GM19463 (cell line): ENCODE results near the gene OS9.
"Not testable (repeated sequence)": the region's sequence is repeated elsewhere in the genome, so short reads cannot be mapped to it uniquely, and the experiment has no call there.

Experiments used
- ATAC-seq: cut with Tn5 transposase; IDR thresholded peaks from one replicate; pipeline ENCODE4 v1.9.1; 2021; ENCODE audit warnings: mild to moderate bottlenecking, moderate library complexity; ENCODE audit not compliant: unreplicated experiment

OS9 gene

DNA sequence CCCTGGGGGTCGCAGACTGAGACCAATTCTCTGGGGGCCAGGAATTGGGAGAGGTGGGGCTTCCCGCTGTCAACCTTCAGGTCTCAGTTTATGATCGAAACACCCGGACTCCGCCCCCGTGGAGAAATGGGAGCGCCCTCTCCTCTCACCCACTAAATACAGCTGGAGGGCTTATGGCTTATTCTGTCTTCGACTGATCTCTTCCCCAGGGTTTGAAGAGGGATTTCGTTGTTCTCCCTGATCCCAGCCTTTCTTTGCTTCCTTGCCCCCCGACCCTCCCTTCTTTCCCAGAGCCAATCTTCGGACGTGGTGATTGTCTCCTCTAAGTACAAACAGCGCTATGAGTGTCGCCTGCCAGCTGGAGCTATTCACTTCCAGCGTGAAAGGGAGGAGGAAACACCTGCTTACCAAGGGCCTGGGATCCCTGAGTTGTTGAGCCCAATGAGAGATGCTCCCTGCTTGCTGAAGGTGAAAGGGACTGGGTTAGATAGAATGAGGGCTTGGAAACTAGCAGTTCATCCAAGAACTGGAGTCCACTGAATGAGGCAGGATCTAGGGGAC is 607 bp downstream of the OS9 start:
- no peak for ATAC-seq

DNA sequence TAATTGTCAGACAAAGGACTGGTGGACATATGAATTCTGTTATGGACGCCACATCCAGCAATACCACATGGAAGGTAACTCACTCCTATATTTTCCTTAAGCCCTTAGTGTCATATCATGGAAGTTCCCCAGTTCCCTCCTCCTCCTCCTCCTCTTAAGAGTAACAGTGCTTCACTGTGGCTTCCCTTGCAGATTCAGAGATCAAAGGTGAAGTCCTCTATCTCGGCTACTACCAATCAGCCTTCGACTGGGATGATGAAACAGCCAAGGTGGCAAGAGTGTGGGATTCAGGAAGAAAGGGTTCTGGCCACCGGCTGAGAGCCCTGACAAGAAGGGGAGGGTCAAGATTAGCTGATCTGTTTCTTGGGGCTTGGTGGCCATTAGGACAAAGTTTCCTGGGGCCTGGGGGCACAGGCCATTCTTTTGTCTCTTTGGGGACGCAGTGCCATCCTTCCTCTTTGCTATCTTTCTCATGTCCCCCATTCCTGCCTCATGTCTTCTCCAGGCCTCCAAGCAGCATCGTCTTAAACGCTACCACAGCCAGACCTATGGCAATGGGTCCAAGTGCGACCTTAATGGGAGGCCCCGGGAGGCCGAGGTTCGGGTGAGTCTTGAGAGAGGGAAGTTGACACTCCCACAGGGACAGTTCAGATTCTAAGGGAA is 2.0 kb downstream of the OS9 start:
- no peak for ATAC-seq

DNA sequence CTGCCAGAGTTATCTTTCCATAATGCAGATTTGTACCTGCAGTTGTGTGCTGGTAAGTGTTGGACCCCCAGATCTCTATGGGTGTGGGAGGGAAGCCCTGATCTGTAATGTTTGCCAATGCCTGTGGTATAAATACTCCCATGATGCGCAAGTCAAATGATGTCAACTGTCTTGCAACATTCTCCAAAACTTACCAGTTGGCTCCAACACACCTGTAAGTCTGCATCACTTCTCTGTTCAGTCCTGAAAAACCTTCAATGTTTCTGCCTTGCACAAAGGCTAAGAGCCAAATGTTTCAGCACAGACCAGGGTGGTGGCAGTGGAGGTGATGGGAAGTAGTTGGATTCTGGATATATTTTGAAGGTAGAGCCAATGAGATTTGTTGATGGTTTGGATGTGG is 3.1 kb downstream of the OS9 start:
- no peak for ATAC-seq

DNA sequence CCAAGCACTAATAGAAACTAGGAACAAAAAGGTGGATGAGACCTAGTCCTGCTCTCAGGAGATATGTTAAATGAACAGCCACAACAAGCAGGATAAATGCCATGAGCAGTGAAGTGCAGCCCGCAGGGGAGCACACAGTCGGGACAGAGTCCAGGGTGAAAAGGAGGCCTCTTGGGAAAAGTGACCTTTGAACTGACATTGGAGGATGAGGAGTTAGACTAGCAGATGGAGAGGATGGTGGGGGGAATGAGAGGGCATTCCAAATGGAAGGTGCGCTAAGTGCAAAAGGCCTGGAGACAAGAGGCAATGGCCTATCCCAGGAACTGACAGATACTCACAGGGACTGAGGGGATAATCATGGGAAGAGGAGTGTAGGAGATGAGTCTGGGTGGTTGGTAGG is 4.5 kb downstream of the OS9 start:
- ATAC-seq = no peak

DNA sequence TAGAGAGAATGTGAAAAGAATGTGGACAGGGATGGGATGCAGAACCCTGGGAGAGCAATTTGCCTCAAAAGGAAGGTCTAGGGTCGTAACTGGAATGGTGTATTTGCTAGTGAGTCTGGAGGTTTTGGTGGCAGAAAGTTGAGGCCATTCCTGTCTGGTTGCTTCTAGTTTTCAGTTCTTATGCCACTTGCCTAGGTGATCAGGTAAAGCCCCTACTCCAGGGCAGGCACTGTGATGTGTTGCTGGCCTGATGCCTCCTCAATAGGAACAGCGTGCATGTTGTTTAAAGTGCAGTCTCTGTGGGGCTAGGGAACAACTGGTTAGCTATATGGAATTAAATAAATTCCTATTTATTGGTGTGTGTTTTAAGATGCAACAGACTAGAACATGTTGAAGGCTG is 6.4 kb downstream of the OS9 start:
- no peak for ATAC-seq

DNA sequence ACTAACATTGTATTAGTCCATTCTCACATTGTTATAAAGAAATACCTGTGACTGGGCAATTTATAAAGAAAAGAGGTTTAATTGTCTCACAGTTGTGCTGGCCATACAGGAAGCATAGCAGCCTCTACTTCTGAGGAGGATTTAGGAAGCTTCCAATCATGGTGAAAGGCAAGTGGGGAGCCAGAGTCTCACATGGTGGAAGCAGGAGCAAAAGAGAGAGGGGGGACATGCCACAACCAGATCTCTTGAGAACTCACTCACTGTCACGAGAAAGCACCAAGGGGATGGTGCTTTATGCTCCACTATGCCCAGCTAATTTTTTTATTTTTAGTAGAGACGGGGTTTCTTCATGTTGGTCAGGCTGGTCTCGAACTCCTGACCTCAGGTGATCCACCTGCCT is 13.3 kb downstream of the OS9 start:
- ATAC-seq = no peak

DNA sequence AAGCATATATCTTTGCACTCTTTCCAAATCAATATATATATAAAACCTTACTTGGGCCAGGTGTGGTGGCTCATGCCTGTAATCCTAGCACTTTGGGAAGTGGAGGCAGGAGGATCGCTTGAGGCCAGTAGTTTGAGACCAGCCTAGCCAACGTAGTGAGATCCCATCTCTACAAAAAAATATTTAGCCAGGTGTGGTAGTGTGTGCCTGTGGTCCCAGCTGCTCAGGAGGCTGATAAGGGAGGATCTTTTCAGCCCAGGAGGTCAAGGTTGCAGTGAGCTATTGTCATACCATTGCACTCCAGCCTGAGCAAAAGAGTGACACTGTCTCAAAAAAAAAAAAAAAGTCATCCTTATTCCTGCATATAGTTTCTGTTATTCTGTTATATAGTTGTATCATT is 14.4 kb downstream of the OS9 start:
- no peak for ATAC-seq

DNA sequence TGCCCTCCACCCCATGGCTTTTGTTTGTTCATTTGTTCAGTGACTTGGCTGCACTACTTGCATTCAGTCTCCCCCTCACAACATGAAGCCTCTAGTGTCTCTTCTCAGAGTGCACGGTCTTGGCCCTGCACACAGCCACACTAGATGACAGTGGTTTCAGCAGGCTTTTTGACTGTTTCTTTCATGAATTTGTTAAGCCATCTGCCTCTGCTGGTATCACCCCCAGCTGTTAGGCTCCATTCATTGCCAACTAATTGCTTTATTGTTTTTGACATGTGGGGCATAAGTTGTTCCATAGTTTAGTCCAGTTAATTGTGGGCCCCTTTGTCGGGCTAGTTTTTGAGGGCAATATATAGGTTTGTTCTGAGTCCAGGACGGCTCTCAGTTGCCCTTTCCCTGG is 18.8 kb downstream of the OS9 start:
- ATAC-seq = no peak

DNA sequence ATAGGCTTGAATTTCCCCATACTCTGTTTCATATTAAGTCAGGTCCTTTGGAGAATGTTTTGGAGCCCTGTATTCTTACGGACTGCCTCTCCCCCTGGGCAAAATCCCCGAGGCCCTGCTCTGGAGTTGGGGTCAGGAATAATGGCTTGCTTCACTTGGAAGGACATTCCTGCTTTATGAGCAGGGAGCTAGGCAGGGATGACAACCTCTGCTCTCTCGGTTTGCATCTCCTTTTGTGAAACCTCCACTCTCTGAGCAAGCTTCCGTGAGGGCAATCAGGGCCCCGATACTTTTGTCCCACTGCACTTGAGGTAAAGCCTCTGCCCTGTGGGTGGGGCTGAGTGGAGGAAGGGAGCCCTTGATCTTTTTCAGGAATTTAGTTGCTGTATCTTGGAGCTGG is 19.3 kb downstream of the OS9 start:
- ATAC-seq = no peak

DNA sequence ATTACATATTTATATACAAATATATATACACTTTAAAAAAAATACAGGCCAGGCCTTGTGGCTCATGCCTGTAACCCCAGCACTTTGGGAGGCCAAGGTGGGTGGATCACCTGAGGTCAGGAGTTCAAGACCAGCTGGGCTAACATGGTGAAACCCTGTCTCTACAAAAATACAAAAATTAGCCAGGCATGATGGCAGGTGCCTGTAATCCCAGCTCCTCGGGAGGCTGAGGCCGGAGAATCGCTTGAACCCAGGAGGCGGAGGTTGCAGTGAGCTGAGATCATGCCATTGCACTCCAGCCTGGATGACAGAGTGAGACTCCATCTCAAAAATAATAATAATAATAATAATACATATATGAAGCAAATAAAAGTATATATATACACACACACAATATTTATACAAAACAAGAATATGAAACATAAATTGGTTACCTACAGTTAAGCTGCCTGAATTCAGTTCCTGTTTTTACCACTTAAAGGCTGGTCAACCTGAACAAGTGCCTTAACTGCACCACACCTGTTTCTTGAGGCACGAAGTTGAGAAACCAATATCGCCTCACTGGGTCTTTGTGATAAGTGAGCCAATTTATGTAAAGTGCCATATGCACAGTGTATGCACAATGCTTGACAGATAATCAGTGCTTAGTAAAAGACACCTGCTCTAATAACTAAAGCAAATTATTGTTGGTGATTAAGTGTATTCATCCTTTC is 21.3 kb downstream of the OS9 start:
- not testable (repeated sequence) for ATAC-seq

DNA sequence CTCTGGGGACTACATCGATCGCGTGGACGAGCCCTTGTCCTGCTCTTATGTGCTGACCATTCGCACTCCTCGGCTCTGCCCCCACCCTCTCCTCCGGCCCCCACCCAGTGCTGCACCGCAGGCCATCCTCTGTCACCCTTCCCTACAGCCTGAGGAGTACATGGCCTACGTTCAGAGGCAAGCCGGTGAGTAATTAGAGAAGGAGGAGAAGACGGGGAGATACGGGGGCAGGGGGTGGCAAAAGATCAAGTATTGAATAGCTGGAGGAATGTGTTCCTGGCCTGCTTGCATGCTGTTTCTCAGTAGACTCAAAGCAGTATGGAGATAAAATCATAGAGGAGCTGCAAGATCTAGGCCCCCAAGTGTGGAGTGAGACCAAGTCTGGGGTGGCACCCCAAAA is 21.9 kb downstream of the OS9 start:
- ATAC-seq = no peak

DNA sequence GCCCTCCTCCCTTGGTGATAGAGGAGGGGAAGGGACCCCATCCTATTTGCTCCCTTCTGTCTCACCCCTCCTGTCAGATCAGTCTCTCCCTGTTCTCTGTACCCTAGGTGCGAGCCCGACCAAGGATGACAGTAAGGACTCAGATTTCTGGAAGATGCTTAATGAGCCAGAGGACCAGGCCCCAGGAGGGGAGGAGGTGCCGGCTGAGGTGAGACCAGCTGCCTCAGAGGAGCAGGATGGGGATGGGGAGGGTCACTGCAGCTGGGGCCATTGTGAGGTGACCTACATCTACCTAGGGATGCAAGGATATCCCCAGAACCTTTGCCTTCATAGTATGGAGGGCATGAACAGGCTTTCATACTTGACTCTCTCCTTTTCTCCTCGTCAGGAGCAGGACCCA is 22.4 kb downstream of the OS9 start:
- no peak for ATAC-seq

DNA sequence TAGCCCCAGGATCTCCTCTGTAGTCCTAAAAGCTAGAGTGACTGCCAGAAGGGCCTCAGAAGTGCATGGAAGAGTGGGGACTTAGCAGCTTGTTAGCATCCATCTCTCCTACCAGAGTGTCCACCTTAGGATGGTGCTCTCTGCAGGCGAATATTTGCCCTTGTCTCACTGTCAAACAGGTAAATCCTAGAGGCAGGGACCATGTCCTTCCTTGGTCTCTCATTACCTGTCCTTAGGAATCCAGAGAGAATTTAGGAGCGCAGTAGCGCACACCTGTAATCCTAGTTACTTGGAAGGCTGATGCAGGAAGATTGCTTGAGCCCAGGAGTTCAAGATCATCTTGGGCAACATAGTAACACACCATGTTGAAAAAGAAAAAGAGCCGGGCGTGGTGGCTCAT is 23.2 kb downstream of the OS9 start:
- no peak for ATAC-seq

DNA sequence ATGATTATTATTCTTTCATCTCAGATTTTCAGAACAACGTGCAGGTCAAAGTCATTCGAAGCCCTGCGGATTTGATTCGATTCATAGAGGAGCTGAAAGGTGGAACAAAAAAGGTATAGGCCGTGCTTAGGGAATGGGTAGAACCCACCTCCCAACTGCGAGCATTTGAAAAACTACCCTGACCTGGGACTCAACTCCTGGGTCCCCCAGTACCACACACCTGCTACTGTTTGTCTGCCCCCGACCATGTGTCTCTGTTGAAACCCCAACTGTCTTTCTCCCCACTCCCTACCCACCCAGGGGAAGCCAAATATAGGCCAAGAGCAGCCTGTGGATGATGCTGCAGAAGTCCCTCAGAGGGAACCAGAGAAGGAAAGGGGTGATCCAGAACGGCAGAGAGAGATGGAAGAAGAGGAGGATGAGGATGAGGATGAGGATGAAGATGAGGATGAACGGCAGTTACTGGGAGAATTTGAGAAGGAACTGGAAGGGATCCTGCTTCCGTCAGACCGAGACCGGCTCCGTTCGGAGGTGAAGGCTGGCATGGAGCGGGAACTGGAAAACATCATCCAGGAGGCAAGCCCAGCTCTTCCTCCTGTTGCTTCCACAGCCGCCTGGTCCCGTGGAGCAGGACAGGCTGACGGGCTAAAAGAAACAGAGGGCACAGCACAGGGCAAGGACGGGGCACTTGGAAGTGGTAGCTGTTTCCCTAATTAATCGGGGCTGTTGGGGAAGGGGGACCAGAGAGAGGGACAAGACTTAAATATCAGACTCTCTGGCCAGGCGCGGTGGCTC is 24.1 kb downstream of the OS9 start:
- ATAC-seq = no peak

DNA sequence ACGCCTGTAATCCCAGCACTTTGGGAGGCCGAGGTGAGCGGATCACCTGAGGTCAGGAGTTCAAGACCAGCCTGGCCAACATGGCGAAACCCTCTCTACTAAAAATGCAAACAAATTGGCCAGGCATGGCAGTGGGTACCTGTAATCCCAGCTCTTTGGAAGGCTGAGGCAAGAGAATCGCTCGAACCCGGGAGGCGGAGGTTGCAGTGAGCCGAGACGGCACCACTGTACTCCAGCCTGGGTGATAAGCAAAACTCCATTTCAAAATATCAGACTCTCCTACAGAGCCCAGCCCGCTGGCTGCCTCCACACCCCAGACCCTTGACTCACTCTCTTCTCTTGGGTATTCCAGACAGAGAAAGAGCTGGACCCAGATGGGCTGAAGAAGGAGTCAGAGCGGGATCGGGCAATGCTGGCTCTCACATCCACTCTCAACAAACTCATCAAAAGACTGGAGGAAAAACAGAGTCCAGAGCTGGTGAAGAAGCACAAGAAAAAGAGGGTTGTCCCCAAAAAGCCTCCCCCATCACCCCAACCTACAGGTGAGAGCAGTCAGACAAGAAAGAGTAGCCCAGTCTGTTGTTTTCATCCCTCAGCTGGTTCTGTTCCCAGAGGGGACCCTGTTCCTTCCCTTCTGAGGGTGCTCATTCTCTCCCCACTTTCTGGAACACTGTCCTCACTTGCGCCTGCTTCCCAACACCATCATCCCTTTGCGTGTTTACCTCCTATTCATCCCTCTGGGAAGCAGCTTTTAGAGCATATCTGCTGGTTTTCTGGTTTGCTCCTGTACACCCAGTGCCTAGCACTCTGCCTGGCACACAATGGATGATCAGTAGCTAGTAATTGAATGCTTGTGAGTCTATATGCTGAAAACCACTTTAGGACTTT is 25.0 kb downstream of the OS9 start:
- no peak for ATAC-seq

DNA sequence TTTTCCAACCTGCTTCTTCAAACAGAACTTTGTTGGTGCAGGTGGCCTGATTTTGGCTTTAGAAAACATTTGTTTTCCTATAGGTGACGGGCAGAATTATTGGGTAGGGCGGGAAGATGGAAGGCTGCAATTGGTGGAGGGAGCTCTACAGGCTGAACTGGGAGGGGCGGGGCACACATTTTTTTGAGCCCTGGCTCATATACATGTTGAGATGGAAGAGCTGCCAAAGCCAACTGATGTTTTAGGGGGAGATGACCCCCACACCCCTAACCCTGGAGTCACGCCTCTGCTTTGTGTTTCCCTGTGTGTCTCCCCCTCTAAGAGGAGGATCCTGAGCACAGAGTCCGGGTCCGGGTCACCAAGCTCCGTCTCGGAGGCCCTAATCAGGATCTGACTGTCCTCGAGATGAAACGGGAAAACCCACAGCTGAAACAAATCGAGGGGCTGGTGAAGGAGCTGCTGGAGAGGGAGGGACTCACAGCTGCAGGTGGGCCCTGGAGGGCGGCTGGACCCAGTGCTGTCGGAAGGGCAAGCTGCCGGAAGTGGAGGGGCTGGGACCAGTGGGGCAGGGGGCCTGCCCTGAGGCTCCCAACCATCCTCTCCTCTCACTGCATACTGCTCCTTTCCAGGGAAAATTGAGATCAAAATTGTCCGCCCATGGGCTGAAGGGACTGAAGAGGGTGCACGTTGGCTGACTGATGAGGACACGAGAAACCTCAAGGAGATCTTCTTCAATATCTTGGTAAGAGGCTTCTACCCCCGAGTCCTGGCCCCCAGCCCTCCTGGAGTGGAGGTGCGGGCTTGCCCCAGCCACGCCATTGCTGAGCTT is 26.1 kb downstream of the OS9 start:
- no peak for ATAC-seq

DNA sequence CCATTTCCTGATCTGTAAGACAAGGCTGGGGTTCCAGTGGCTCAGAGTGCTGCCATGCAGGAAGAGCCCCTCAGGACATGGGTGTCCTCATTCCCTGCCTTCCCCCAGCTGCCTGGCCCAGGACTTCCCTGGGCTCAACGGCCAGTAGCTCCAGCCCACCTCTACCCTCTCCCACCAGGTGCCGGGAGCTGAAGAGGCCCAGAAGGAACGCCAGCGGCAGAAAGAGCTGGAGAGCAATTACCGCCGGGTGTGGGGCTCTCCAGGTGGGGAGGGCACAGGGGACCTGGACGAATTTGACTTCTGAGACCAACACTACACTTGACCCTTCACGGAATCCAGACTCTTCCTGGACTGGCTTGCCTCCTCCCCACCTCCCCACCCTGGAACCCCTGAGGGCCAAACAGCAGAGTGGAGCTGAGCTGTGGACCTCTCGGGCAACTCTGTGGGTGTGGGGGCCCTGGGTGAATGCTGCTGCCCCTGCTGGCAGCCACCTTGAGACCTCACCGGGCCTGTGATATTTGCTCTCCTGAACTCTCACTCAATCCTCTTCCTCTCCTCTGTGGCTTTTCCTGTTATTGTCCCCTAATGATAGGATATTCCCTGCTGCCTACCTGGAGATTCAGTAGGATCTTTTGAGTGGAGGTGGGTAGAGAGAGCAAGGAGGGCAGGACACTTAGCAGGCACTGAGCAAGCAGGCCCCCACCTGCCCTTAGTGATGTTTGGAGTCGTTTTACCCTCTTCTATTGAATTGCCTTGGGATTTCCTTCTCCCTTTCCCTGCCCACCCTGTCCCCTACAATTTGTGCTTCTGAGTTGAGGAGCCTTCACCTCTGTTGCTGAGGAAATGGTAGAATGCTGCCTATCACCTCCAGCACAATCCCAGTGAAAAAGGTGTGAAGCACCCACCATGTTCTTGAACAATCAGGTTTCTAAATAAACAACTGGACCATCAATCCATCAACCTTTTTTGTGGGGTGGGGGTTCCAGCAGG is 27.0 kb downstream of the OS9 start:
- no peak for ATAC-seq

DNA sequence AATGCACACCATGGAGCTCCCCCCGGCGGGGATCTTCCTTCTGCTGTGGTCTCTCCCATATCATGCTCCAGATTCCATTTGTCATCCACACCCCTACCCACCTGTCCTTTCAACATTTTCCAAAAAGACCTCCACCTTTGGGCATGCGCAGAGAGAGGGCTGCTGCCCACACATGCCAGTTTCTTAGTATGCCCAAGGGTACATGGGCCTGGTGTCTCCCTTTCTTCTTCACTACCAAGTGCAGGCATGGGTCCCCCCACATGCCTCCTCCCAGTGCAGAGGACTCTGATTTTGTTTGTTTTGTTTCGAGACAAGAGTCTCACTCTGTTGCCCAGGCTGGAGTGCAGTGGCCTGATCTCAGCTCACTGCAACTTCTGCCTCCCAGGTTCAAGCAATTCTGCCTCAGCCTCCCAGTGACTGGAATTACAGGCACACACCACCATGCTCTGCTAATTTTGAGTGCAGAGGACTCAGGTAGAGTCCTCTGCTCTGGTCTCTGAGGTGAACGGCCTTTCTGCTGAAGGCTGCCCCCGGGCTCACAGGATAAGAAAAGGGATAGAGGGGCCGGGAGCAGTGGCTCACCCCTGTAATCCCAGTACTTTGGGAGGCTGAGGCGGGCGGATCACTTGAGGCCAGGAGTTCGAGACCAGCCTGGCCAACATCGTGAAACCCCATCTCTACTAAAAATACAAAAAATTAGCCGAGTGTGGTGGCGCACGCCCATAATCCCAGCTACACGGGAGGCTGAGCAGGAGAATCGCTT is 28.1 kb downstream of the OS9 start:
- not testable (repeated sequence) for ATAC-seq
